Suppressor macrophage treated with lipopolysaccharide for 4 hours (primary cell): Measurements from ENCODE around the gene MVK.

Experiments
- DNase-seq: peaks from one replicate; pipeline ENCODE4 v3.0.0-alpha.2; 2020

The MVK gene

DNA sequence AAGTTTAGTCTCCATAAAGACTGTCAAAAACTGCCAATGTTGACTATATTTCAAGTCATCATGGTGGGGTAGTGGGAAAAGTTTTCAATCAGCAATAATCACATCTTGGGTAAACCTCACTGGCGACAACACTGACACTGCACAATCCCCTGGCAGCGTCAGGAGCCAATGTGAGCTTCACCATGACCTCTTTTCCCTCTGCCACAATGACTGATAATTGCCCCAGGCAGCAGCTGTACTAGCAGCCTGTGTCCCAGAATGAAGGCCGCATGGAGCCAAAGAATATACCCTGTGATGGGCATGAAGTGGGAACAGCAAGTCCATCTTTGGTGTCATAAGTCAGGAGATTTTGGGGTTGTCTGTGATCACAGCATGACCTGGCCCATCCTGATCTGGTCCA lies 5.6 kb upstream of the MVK start:
- no peak for DNase-seq

DNA sequence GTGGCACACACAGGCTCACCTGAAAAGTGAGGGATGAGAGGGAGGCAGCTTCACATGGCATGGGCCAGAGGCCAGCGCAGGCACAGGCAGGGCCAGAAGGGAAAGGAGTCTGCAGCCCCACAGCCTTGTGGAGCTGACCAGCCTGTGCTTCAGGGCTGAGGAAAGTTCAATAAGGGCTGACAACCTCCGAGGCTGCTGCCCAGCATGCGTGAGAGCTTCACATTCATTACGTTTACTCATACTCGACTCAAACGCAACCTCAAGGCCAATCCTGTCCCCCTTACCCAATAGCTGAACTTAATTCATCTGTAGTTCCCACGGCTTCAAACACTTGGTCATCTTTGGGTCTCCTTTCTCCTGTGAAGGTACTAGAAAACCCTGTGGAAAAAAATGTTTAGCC lies 5.1 kb upstream of the MVK start:
- no peak for DNase-seq

DNA sequence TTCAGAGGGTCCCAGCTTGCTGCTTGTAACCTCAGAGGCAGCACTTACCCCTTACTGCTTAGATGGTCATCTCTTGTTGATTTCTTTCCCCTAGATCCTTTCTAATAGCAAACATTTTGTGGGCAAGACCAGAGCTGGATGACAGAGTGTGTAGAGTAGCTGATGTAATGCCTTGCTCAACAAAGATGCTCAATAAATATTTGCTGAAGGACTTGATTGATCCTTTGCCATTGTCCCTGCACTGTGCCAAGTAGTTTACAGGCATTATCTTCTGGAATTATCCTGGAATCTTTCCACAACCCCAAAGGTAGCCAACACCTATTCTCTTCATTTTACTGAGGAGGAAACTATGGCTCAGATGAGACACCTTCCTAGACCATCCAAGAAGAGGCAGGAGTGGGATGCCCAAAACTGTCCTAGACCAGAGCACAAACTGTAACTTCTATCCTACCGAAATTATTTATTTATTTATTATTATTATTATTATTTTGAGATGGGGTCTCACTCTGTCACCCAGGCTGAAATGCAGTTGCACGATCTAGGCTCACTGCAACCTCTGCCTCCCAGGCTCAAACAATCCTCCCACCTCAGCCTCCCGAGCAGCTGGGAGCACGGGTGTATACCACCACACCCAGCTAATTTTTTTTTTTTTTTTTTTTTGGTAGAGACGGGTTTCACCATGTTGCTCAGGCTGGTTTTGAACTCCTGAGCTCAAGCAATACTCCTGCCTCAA lies 1.7 kb upstream of the MVK start:
- DNase-seq: no peak

DNA sequence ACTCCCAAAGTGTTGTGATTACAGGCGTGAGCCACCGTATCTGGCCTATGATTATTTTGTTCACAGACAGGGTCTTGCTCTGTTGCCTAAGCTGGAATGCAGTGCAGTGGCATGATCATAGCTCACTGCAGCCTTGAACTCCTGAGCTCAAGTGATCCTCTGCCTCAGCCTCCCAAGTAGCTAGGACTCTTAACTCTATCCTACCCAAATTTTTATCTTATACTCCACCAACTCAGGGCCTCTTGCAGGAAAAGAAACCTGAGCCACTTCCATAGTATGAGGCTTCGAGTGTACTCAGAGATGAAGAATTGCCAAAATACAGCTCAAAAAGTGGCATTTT lies 1.1 kb upstream of the MVK start:
- no peak for DNase-seq

DNA sequence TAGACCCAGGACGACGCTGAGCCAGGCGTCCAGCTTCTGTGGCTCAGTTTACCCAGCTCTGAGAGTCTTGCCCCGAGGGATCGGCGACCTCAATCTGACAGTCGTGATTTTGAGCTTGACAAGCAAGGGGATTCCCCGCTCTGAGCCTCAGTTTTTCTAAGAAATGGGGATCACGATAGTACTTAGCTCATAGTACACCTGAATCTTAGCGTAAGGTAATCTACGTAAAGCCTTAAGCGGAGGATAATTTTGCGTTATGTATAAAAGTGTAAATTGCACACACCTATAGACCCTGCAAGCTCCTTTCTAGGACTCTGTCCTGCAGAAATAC lies 285 bp downstream of the MVK start:
- no peak for DNase-seq

DNA sequence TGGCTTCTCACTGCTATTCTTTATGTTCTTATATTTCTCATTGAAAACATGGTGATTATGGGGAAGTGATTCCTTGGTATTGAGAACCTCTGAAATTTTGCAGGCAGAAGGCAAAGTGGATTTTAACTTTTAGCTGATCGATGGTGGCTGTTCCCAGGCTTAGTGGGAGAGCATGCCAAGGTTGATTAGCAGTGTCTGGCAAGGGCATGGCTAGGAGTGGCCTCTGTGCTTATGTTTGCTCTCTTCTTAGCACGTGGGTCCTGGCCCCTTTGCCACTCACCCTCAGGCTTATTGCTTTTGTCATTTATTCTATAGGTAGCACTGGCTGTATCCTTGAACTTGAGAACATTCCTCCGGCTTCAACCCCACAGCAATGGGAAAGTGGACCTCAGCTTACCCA lies 2.1 kb downstream of the MVK start:
- no peak for DNase-seq

DNA sequence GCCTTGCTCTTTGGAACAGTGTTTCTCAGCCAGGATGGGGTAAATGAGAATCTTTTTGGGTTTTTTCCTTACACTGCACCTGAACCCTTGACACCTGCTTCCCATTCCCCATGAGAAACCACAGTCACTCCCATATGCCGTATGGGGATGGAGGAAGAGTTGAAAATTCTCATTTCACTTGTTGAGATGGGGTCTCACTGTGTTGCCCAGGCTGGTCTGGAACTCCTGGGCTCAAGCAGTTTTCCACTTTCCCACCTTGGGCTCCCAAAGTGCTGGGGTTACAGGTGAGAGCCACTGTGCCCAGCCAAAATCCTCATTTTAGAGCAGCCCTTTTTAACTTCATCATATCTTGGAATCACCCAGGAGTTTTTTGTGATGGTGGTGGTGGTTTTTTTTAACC lies 3.7 kb downstream of the MVK start:
- no peak for DNase-seq

DNA sequence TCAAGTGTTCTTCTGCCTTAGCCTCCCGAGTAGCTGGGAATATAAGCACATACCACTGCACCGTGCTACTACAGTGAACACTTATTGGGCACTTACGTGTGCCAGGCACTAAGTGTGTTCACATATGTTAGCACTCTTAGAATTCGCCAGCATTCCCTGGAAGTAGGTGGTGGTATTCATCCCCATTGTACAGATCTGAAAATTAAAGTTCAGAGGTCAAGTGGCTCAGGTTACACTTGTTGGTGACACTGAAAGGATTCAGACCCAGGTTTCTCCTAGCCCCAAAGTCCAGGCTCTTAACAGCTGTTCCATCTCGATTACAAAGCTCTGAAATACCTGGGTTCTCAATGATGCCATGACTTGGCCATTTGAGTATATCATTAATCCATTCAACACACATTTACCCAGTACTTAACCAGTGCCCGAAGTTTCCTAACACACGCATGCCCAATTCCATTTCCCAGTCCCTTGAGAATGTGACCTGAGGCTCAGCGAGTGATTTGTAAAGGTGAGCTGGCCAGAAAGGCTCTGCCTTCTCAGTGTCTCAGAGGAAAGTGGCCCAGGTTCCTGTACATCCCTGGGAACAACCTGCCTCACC lies 4.8 kb downstream of the MVK start:
- DNase-seq: no peak

DNA sequence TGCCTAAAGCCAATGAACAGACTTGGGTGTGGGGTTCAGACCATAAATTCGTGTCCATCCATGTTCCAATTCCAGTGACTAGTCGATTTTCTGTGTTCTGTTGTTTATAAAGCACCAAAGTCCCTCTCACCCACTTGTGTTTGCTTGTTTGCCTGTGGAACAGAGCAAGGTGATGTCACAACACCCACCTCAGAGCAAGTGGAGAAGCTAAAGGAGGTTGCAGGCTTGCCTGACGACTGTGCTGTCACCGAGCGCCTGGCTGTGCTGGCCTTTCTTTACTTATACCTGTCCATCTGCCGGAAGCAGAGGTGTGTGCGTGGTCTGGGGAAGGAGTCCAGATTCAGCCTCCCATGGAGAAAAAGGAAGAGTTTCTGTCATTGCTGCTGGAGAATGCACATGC lies 6.0 kb downstream of the MVK start:
- DNase-seq: no peak

DNA sequence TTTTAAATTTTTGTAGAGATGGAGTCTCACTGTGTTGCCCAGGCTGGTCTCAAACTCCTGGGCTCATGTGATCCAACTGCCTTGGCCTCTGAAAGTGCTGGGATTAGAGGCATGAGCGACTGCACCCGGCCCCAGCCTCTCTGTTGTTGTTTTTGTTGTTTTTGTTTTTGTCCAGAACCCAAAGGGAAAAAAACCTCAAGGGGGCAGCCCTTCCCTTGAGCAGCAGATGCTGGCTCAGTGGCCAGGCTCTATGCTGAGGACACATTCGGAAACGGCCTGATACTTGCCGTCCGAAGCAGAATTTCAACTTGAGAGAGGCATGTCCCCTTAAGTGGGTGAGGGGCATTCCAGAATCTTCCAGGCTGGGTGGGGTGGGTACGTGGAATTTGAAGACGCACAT lies 6.7 kb downstream of the MVK start:
- DNase-seq: no peak

DNA sequence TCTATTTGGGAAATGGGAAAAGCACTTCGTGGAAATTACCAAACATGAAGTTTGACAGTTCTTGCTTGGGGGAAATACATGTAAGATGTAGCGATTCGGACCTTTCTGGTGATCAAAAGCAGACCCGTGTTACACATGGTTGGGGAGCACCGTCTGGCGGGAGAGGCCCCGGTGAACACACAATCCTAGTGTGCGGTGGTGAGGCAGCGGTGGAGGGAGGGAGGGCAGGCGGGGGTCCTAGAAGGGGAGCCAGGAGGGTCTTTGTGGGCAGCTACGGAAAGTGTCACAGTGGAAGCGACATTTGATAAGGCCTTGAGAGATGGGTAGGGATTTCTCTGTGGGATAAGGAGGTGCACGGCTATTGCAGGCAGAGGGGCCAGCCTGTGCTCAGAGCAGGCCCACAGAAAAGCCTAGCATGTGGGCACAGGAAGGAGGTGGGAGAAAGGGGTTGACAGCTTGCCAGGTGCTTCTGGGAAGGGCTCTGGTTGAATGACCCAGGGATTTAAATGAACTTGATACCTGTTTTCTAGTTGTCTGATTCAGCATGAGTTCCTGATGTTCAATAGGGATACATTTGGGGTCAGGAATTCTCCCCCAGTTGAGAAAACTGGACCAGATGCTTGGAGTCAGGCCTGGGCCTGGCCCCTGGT lies 7.2 kb downstream of the MVK start:
- no peak for DNase-seq

DNA sequence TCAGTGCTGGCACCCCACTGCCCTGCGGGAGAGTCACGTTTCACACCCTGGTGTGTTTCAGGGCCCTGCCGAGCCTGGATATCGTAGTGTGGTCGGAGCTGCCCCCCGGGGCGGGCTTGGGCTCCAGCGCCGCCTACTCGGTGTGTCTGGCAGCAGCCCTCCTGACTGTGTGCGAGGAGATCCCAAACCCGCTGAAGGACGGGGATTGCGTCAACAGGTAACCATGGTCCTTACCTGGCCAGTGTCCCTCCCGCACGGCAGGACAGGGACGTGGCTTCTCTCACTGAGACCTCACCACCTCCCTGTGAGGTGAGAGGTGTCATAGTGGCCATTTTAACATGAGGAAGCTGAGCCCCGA lies 7.7 kb downstream of the MVK start:
- no peak for DNase-seq

DNA sequence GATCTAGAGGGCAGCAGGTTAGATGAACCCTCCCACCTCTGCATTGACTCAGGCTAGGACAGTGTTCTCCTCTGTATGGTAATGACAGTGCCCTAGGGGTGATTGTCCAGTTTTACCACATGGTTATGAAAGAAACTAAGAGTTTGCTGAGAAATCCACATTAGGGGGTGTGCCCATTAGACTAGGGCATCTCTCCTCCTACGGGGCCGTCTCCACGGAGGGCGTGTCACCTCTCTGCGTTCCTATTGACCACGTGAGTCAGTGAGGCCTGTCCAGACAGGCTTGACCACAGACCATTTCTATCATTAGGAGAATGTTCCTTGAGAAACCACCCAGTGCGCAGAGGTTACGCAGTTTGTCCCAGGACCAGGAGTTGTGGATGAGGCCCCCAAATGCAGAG lies 8.3 kb downstream of the MVK start:
- no peak for DNase-seq

DNA sequence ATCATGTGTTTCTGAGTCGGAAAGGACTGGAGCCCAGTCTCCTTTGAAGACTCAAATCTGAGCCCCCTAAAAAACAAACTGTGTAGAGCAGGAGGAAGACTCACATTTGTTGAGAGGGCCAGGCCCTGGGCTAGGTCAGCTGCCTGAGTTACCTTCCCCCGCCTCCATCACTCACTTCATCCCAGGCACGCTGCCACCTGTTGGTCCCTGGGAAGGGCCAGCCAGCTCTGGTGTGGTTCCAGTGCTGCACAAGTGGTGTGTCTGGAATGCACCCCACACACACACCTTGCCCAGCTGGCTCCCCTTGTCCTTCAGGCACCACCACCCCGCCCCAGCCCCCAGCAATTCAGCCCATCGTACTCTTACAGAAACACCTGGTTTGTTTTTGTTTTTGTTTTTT lies 9.0 kb downstream of the MVK start:
- no peak for DNase-seq

DNA sequence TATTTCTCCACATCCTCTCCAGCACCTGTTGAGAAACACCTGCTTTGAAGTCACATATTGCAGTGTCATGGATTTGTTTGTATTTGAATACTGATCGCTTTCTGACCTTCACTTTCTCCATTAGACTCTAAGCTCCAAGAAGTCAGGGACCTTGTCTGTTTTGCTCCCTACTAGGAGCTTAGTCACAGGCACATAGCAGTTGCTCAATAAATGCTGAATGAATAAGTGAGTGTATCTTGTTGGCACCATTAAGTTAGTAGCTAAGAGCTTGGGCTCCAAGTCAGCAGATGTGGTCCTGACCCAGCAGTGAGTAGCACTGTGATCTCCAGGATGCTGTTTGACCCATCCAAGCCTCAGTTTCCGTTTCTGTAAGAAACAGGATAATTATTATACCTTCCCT lies 10.1 kb downstream of the MVK start:
- DNase-seq: no peak

DNA sequence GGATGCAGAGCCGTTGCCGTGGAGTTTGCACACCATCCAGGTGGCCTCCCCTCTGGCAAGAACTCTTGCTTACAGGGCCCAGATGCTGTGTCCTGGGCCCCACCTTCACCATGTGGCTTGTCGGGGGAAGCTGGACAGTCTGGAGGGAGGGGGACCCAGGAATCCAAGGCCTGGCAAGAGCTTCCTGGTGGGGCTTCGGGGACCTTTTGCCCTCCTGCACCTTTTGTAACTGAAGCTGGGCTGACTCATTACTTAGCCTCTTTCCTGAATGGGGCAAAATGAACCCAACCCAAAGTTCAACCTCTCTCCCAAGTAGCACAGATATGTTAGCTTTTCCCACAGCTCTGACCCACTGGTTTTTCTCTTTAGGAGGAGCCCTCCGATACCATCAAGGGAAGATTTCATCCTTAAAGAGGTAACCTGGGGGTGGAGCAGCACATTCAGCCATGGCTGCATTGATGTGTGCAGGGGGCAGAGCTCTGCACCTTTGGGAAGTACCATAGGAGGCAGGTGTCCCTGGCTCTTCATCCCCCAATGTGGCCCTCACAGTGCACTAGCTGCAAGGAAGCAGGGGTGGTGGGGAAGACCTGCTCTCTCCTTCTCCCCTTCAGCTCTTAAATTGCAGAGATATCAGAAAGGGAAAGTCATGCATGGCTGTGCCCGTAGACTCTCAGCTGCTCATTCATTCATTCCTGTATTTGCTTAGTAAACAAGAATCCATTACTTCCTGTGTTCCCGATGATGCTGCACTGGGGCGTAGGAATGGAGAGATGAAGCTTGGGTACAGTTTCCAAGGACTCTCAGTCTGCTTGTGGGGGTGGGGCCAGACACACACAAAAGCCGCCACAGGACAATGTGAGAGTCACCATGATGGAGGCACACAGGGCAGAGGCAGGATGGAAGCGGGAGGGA lies 13.0 kb downstream of the MVK start:
- DNase-seq: no peak

DNA sequence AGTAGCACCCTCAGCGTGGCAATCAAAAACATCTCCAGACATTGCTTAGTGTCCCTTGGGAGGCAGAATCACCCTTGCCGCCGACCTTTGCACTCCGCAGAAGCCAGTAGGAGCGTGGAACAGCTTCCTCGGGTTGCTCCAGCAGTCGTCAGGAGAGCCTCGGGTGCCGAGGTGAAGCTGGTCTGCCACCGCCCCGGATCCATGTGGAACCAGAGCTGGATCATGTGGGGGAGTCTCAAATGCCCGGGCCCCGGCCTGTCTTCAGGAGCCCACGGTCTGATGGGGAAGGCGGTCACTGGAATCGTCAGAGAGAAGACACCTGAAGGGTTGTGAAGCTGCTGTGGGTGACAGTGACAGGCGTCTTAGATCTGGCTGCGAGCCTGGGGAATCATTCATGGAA lies 14.3 kb downstream of the MVK start:
- DNase-seq: no peak

DNA sequence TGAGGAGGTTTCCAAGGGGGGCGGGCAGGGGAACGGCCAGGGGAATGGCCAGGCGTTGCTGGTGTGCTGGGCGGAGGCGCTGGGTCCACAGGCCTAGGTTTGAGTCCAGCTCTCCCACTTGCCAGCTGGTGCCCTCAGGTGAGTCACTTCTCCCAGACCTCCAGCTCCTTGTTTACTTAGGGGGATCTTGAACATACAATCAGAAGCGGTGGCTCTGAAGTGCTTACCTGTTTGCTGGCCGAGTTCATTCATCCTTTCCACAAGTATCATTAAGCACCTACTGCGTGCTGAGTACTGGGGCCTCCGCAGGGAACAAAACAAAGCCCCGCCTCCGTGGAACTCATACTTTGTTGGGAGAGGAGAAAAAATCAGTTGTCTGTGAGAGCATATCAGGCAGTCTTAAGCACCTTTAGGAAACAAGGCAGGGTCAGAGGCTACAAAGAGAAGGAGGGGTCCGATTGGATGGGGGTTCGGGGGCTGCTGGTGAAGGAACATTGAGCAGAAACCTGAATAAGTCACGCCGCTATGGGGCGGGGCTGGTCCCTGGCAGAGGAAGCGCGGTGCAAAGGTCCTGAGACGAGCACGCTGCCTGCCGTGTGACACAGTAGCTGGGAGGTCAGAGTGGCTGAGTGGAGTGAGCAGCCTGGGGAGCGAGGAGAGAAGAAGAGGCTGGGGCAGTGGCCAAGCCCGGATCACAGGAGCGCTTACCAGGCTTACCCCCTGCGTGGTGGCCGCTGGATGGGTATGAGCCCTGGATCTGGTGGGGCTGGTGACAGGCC lies 15.1 kb downstream of the MVK start:
- no peak for DNase-seq

DNA sequence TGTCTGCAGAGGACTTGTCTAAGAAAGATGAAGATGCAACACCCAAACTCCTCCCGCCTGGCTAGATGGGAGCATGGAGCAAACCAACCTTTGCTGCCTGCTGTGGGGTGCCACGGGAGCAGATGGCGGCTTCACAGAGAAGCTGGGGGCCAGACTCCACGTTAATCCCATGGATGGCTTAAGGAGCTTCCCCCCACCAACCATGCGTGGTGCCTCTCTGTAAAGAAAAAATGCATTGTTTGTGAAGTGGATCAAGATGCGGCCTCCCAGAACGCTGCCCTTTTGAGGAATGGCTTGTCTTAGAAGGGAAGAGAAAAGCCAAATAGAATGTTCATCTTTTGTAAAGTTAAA lies 15.6 kb downstream of the MVK start:
- no peak for DNase-seq

DNA sequence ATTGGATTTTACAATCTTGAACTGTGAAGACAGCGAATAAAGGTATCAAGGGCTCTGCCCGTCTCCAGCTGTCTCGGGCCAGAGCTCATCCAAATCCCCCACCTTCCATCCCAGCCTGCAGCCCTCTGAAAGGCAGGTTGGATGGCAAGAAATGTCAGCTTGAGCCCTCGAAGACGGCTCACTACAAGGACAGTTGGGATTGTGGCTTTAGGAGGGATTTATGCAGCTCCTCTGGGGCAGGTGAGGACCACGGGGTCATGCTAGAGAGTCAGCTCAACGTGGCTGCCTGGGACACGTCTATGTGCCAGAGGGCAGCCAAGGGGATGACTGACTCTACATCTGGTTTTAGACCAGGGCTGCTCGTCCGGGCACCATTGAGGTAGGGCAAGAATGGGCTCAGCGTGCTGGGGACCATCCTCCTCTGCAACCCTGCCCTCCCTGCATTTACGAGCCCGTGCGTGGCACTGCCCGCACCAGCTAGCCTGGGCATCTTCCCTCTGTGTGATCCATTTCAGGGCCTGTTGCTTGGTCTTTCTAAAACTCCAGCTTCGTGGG lies 16.2 kb downstream of the MVK start:
- no peak for DNase-seq

DNA sequence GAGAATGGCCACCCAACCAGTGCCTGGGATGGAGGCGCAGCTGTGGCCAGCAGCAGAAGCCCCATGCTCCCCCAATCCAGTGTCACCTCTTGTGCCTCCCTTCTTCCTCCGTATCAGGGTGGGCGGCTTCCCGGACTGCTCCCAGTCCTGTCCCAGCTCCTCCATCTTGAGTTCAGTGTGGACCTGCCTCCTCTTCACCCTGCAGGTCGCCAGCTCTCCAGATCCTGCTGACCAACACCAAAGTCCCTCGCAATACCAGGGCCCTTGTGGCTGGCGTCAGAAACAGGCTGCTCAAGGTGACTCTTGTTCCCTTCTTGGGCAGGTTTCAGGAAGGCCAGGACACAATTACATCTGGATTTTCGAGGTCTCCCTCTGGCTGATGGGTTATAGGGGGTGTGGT lies 17.0 kb downstream of the MVK start:
- DNase-seq: no peak

DNA sequence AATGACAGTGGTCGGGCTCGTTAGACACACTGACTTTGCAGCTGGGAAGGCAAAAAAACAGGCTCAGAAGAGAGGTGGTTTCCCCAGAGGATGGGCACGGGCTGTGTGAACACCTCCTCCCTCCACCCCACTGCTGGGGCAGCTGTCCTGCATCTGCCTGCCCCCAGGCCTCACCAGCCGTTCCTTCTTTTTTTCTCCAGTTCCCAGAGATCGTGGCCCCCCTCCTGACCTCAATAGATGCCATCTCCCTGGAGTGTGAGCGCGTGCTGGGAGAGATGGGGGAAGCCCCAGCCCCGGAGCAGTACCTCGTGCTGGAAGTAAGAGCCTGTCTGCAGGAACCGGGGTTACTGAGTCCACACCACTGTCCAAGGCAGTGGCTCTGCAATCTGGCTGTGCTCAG lies 17.4 kb downstream of the MVK start:
- no peak for DNase-seq
